MM.1S (cell line): ENCODE data around the gene SLC45A2.

ENCODE experiments used
- DNase-seq: peaks from one replicate; pipeline ENCODE4 v3.0.0-alpha.2; 2015
- H2AFZ ChIP-seq: fragments of 300-600 bp; sonication (generic); 2 replicates; pipeline ENCODE4 v1.6.0; 2016; ENCODE audit warnings: antibody characterized with exemption, low read length
- H3F3A ChIP-seq: fragments of 300-600 bp; sonication (generic); 2 replicates; pipeline ENCODE4 v1.6.1; 2016; ENCODE audit warnings: mild to moderate bottlenecking, antibody characterized with exemption, low read length, moderate library complexity, mixed read lengths; ENCODE audit not compliant: insufficient read depth
- H3K27ac ChIP-seq: fragments of 300-600 bp; sonication (generic); 2 replicates; pipeline ENCODE4 v1.5.1; 2016; ENCODE audit warnings: mild to moderate bottlenecking, low read length
- H3K27me3 ChIP-seq: fragments of 300-600 bp; sonication (generic); replicated peaks from 2 replicates; pipeline ENCODE4 v1.6.0; 2016; ENCODE audit warnings: low read length; ENCODE audit not compliant: insufficient read depth
- H3K36me3 ChIP-seq: fragments of 300-600 bp; sonication (generic); replicated peaks from 2 replicates; pipeline ENCODE4 v1.6.1; 2016; ENCODE audit warnings: mild to moderate bottlenecking, low read length, mixed read lengths; ENCODE audit not compliant: insufficient read depth
- H3K4me1 ChIP-seq: fragments of 300-600 bp; sonication (generic); 2 replicates; pipeline ENCODE4 v1.6.1; 2016; ENCODE audit warnings: low read length, mixed read lengths
- H3K4me2 ChIP-seq: fragments of 300-600 bp; sonication (generic); 2 replicates; pipeline ENCODE4 v1.6.0; 2016; ENCODE audit warnings: low read depth, low read length
- H3K4me3 ChIP-seq: fragments of 300-600 bp; sonication (generic); 2 replicates; pipeline ENCODE4 v1.5.1; 2016; ENCODE audit warnings: low read length, mixed read lengths
- H3K79me2 ChIP-seq: fragments of 300-600 bp; sonication (generic); 2 replicates; pipeline ENCODE4 v1.6.1; 2016; ENCODE audit warnings: mixed run types, low read length, mixed read lengths
- H3K9ac ChIP-seq: fragments of 300-600 bp; sonication (generic); 2 replicates; pipeline ENCODE4 v1.6.1; 2016; ENCODE audit warnings: low read length, mixed read lengths
- H3K9me2 ChIP-seq: fragments of 300-600 bp; sonication (generic); replicated peaks from 2 replicates; pipeline ENCODE4 v1.6.1; 2016; ENCODE audit warnings: mild to moderate bottlenecking, low read length, mixed read lengths; ENCODE audit not compliant: insufficient read depth
- H3K9me3 ChIP-seq: fragments of 300-600 bp; sonication (generic); replicated peaks from 2 replicates; pipeline ENCODE4 v1.6.1; 2016; ENCODE audit warnings: mild to moderate bottlenecking, low read length, mixed read lengths; ENCODE audit not compliant: insufficient read depth
- H4K20me1 ChIP-seq: fragments of 300-600 bp; sonication (generic); 2 replicates; pipeline ENCODE4 v1.6.1; 2016; ENCODE audit warnings: mild to moderate bottlenecking, low read length, moderate library complexity, mixed read lengths; ENCODE audit not compliant: insufficient read depth
- CTCF ChIP-seq: fragments of 300-600 bp; sonication (generic); IDR thresholded peaks from 2 replicates; pipeline ENCODE4 v1.5.1; 2016; ENCODE audit warnings: antibody characterized with exemption, low read length, mixed read lengths
- EZH2 ChIP-seq: fragments of 300-600 bp; sonication (generic); optimal IDR thresholded peaks from 2 replicates; pipeline ENCODE3; 2017; ENCODE audit warnings: low read depth, mild to moderate bottlenecking, antibody characterized with exemption, low read length, mixed read lengths
- EZH2phosphoT487 ChIP-seq: fragments of 300-600 bp; sonication (generic); IDR thresholded peaks from 2 replicates; pipeline ENCODE4 v1.6.1; 2018; ENCODE audit warnings: antibody characterized with exemption, low read length

SLC45A2 gene

GRCh38 chr5:34002629-34003328 lies 18.3 kb upstream of the SLC45A2 start:
- no peaks in the 10 kb centered on the region for H3K27me3 ChIP-seq
- H3K9ac ChIP-seq = no peak overlapping the region
- no peaks in the 10 kb centered on the region for H3K79me2 ChIP-seq
- no peaks in the 10 kb centered on the region for H4K20me1 ChIP-seq
- no peaks in the 10 kb centered on the region for H3K9me3 ChIP-seq
- TF ChIP-seq EZH2phosphoT487 = no peak
- H3F3A ChIP-seq = peaks cover 12% of the 10 kb centered on the region; the same call in 1 of the 2 replicates
- no peaks in the 10 kb centered on the region for H3K4me1 ChIP-seq
- H3K4me2 ChIP-seq = no peak overlapping the region
- H3K27ac ChIP-seq = no peak overlapping the region
- no peak overlapping the region for H3K4me3 ChIP-seq
- H2AFZ ChIP-seq = no peak overlapping the region
- no peaks in the 10 kb centered on the region for H3K9me2 ChIP-seq
- DNase-seq = no peak
- H3K36me3 ChIP-seq = no peaks in the 10 kb centered on the region

GRCh38 chr5:34001241-34001841 lies 16.8 kb upstream of the SLC45A2 start:
- Histone ChIP-seq H3K36me3 (no peaks in the 10 kb centered on the region), H3K9ac (no peak overlapping the region), H2AFZ (no peak overlapping the region), H3K79me2 (no peaks in the 10 kb centered on the region), H3K4me2 (no peak overlapping the region), H3K4me3 (no peak overlapping the region), H3K9me3 (no peaks in the 10 kb centered on the region), H4K20me1 (no peaks in the 10 kb centered on the region), H3K4me1 (no peaks in the 10 kb centered on the region), H3K9me2 (no peaks in the 10 kb centered on the region), H3K27me3 (no peaks in the 10 kb centered on the region), H3K27ac (no peak overlapping the region), H3F3A (no peaks in the 10 kb centered on the region)
- TF ChIP-seq CTCF (no peak), EZH2 (no peak), EZH2phosphoT487 (no peak)
- DNase-seq = no peak

GRCh38 chr5:33999978-34000377 lies 15.5 kb upstream of the SLC45A2 start:
- H3F3A ChIP-seq = peaks cover 2% of the 10 kb centered on the region

More at GRCh38 chr5:33999978-34000377, 15.5 kb upstream of the SLC45A2 start:
- Histone ChIP-seq H3K27me3 (no peaks in the 10 kb centered on the region), H4K20me1 (no peaks in the 10 kb centered on the region), H3K79me2 (no peaks in the 10 kb centered on the region), H3K36me3 (no peaks in the 10 kb centered on the region), H3K9ac (no peak overlapping the region), H3K9me2 (no peaks in the 10 kb centered on the region), H3K4me1 (peaks cover 8% of the 10 kb centered on the region), H3K4me2 (no peak overlapping the region), H3K27ac (no peak overlapping the region), H3K4me3 (no peak overlapping the region), H3K9me3 (no peaks in the 10 kb centered on the region), H2AFZ (no peak overlapping the region)
- TF ChIP-seq CTCF (no peak), EZH2 (no peak), EZH2phosphoT487 (no peak)
- no peak for DNase-seq
